NK-92 (cell line): Measurements from ENCODE around the gene CCDC85A.

Source experiments
- DNase-seq: peaks from one replicate; lab custom pipeline; 2025; ENCODE audit not compliant: unreplicated experiment; lab: John Stamatoyannopoulos, UW

CCDC85A gene

DNA sequence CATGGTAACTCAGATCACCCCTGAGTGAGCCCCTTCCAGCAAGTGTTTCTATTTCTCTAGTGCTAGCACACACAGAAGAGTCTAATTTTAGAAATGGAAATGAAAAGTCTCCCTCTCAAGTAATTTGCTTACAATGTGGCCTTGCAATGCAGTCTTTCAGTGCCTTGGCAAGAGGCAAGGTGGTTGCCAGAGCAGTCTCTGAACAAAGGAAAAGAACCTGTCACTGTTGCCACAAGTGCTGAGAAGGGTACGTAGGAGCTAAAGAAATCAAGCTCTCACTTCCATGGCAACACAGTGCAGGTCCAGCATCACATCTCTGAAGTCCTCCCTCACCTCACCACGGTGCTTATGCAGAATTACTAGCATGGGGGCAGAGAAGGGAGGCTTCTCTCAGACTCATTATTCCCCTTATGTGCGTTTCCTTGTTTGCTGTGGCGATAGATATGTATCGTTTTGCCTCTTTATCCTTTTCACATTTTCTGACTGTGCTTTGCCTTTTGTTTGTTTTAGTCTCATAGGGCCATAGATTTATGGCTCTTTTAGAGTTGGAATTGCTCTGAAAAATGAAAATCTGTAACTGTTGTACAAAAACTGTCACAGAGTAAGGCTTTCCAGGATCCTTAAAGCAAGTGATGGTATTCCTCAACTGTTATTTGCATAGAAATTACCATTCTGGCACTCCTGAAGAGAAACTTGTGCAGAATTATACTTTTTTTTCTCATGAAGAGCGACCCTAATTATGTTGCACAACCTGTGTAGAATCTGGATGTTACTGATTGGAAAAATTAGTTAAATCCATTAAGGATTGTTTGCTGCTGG lies 164.8 kb downstream of the CCDC85A start:
- DNase-seq, result no peak

DNA sequence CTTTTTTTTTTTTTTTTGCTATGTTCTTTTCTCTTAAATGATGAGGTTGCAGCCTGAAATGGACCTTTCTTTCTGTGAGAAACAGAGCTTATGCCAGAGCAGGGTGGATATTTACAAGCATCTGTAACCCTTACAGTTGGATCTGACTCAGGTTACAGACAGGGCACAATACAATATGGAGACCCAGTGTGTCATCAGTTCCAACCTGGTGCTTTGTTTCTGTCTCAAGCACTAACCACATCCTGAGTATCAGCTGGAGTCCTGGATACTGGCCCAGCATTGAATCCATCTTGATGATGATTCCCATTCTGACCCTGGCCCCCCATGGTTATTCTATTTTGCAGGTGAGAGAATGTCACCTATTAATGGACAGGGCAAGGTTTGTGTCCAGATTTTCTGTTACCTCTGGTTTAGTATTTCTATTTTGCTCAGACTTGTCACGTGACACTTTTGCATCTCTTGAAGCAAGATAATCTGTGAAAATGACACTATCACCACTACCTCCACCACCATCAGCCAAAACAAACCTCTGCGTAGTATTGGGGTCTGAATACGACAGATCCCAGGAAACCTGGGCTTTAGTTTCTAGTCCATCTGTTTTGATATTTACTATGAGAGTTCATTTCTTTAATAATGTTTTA lies 174.0 kb downstream of the CCDC85A start:
- DNase-seq, result no peak

DNA sequence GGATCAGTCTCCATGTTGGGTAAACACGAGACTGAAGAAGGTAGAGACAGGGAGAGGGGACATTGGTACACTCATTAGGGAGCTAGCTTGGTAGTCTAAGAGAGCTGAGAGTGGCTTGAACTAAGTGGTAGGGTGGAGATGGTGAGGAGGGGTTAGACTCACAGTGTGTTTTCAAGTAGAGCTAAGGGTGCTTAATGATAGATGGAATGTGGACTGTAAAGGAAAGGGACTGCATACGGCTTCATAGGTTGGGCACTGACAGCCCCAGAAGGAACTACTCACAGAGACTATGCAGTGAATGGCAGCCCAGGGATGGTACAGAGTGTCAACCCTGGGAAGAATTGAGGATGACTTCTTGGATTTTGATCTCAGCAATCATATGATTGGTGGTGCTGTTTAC lies 178.1 kb downstream of the CCDC85A start:
- no peak for DNase-seq

- DNase-seq, result no peak
Measured at GRCh38 chr2:56364902-56365301, 181.1 kb downstream of the CCDC85A start.

GRCh38 chr2:56369316-56369715 lies 185.5 kb downstream of the CCDC85A start:
- DNase-seq, result no peak

GRCh38 chr2:56372071-56372656 lies 188.4 kb downstream of the CCDC85A start:
- no peak for DNase-seq

DNA sequence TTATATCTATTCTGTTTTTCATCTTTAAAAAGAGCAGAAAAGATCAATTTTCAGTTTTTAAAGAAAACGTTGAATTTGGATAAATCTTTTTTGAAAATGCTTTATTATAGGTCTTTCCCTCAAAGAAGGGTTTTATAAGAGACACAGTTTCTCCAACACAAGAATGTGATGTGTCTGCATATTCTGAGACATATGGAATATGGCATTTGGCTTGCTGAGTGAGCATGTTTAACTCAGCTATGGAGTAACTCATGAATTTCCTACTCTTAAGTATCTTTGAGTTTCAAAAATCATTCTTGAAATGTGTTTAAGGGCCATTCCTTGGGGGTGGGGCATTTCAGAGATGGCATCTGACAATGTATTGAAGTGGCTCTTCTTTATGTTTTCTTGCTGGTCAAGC lies 191.5 kb downstream of the CCDC85A start:
- no peak for DNase-seq

DNA sequence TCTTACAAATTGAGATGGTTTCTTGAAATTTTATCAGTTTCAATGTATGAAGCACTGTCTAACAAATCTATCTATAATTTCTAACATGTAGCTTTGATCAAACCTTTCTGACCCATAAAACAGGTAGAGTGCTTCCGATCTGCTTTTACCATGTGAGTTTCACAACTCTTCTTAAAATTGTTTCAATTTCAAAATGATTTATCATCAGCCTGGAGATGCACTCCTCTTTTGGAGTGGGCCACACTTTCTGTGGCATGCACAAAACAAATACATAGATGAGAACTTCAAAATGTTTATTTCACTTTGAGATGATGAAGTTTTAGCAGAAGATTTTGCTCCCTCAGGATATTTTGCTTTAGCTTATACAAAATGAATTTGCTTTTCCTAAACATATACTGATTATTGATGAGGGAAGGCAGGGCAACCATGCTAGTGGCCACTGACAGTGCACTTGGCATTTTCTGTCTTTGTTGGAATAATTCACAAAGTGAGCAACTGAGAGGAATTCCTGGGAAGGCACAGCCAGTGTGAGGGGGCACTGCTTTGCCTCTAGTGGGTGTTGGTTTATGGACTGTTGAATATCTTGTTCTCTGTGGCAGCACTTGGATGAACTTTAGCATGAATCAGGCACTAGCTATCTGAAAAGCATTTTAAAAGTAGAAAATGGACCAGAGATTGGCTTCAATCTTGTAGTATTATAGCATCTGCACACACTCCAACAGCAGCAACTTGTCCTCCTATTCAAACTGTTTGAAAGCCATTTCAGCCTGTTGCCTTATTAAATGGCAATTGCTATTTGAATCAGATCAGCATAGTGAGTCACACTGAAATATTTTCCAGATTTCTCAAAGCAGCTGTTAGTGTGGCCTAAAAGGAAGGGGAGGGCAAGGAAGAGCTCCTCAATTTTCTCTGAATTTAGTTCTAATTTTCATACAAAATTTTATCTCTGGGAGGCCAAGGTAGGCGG lies 193.2 kb downstream of the CCDC85A start:
- DNase-seq, result no peak

DNA sequence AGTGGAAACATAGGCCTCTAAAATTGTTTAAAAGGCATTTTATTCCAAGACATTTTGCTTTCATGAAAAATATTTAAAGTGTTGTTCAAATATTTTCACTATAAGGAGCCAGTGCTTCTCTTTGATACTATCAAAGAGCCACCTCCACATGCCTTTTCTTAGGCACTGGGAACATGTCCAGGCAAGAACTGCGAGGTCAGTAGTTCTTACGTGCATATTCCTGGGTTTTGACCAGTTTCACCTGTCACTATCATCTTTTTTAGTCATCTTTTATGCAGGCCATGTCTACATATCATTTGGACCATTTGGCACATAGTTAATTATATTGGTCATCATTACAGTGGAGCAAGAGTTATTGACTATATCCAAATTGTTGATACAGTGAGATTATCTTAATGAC lies 195.3 kb downstream of the CCDC85A start:
- no peak for DNase-seq

DNA sequence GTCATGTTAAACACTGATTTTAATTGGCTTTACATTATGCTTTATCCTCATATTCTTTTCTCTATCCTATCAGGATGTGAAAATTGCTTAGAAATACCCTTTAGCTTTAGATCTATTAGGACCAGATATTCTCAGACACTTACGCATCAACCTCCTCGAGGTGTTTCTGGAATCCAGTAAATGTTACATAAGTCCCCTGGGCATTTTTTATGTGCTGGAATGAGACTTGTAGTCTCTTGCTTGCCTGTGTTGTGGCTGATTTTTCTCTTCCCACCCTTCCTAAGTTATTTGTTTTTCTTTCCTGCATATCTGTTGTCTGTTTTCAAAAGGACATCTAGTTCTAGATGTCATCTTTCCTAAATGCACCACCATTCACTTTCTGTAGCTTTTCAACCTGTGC lies 197.1 kb downstream of the CCDC85A start:
- DNase-seq, result no peak

DNA sequence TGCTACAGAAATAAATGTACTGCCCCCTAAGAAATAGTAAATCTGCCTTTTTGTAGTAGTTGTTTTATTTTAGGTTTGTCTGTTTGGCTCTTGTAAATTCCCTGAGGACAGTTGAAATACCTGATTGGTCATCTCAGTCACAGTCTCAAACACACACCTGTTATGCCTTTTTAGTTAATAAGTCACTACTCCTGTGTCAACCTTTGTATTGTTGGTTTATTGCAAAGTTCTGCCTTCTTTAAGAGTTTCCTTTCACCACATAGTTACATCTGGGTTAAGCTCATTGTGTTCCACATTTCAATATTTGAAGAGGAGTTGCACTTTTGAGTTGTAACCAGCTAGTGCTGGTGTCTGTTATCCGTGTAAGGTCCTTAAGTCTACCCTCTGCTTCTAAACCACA lies 198.7 kb downstream of the CCDC85A start:
- DNase-seq, result no peak

- no peak for DNase-seq
Measured at GRCh38 chr2:56386657-56387056, 202.9 kb downstream of the CCDC85A start.

DNA sequence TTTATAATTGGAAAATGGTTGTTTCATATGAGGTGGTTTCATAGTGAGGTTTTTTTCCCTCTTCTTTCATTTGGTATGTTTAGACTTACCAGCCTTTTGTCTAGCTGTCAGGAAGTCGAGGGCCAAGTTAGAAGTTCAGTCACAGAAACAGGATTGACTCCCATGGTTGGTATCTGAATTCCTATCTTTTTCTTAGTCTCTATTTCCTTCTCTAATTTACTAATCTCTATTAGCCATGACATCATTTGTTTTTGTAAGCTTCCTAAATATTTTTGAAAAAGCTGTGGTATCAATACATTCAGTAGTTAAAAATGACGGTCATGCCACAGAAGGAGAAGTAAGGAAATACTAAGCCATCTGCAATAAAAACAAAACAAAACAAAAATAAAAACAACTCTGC lies 206.9 kb downstream of the CCDC85A start:
- no peak for DNase-seq

DNA sequence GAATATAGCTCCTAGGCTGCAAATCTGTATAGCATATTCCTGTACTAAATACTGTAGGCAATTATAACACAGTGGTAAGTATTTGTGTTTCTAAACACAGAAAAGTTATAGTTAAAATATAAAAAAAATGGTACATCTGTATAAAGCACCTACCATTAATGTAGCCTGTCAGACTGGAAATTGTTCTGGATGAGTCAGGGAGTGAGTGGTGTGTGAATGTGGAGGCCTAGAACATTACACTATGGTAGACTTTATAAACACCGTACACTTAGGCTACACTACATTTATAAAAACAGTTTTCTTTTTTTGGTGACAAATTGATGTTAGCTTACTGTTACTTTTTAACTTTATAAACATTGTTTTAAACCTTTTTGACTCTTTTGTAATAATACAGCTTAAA lies 226.3 kb downstream of the CCDC85A start:
- DNase-seq, result no peak

DNA sequence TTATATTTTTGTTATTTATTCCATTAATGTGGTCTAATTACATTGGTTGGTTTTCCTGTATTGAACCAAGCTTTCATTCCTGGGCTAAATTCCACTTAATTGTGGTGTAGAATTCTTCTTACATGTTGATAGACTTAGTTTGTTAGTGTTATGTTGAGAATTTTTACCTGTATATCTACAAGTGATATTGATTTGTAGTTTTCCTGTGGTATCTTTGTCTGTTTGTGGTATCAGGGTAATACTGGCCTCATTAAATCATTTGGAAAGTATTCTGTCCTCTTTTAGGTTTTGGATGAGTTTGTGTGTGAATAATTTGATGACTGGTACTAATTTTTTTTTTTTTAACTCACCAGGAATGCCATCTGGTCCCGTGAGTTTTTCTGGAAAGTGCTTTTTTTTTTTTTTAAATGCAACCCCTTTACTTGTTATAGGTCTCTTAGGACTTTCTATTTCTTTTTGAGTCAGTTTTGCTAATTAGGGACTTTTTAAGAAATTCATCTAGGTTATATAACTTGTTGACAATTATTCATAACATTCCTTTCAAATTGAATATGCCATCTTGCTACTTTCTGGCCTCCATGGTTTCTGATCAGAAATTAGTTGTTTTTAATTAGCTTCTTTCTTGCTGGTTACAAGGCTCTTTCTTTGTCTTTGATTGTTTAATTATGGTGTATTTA lies 232.8 kb downstream of the CCDC85A start:
- DNase-seq, result no peak
